GM12864 (cell line): ENCODE measurements around the gene ZACN.

Experiments
- DNase-seq: peaks from one replicate; pipeline ENCODE4 v3.0.0-alpha.2; 2011; ENCODE audit warnings: low read depth
- H3K4me3 ChIP-seq: 2 replicates; pipeline ENCODE4 v1.5.1; 2011; ENCODE audit warnings: mild to moderate bottlenecking, low read depth, low read length, control low read depth
- TF ChIP-seq, protein P1 (sequence below): IDR thresholded peaks from 2 replicates; pipeline ENCODE4 v1.5.1; 2011; ENCODE audit warnings: low read depth, mild to moderate bottlenecking, moderate library complexity, low read length, control low read depth, inconsistent platforms; ENCODE audit errors: missing control alignments

Gene ZACN

GRCh38 chr17:76049239-76049638, 29.7 kb upstream of the ZACN start:
- TF ChIP-seq, protein P1, sequence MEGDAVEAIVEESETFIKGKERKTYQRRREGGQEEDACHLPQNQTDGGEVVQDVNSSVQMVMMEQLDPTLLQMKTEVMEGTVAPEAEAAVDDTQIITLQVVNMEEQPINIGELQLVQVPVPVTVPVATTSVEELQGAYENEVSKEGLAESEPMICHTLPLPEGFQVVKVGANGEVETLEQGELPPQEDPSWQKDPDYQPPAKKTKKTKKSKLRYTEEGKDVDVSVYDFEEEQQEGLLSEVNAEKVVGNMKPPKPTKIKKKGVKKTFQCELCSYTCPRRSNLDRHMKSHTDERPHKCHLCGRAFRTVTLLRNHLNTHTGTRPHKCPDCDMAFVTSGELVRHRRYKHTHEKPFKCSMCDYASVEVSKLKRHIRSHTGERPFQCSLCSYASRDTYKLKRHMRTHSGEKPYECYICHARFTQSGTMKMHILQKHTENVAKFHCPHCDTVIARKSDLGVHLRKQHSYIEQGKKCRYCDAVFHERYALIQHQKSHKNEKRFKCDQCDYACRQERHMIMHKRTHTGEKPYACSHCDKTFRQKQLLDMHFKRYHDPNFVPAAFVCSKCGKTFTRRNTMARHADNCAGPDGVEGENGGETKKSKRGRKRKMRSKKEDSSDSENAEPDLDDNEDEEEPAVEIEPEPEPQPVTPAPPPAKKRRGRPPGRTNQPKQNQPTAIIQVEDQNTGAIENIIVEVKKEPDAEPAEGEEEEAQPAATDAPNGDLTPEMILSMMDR: no peak
- no peak for DNase-seq

DNA sequence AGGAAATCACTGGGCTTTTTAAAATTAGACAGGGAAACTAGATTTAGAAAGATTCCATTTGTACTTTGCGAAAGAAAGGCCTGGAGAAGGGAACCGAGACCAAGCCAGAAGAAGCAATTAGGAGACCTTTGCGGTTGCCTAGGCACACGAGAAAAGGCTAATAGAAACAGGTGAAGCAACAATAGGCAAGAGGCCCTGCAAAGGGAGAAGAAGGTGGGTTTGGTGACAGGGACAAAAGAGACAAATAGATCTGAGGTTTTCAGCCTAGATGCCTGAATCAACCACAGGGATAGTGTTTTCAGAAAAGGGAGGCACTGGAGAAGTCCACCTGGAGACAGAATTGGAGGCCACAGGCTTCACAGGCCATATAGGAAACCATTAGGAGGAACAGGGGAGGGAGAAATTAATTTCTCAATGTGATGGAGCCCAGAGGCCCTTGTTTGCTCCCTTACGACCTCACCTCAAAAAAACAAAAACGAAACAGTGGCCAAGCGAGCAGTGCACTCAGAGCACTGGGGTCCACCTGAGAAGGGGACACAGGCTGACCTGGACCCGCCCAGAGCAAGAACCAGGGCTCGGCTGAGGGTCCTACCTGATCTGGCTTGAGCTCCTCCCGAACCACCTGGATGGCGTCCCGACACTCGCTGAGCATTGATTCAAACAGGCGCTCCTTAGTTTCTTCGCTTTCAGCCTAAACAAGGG, 29.0 kb upstream of the ZACN start:
- TF ChIP-seq, protein P1: no peak
- no peak overlapping the region for H3K4me3 ChIP-seq
- no peak for DNase-seq

More at GRCh38 chr17:76049239-76049638, 29.7 kb upstream of the ZACN start:
- H3K4me3 ChIP-seq: no peak overlapping the region

DNA sequence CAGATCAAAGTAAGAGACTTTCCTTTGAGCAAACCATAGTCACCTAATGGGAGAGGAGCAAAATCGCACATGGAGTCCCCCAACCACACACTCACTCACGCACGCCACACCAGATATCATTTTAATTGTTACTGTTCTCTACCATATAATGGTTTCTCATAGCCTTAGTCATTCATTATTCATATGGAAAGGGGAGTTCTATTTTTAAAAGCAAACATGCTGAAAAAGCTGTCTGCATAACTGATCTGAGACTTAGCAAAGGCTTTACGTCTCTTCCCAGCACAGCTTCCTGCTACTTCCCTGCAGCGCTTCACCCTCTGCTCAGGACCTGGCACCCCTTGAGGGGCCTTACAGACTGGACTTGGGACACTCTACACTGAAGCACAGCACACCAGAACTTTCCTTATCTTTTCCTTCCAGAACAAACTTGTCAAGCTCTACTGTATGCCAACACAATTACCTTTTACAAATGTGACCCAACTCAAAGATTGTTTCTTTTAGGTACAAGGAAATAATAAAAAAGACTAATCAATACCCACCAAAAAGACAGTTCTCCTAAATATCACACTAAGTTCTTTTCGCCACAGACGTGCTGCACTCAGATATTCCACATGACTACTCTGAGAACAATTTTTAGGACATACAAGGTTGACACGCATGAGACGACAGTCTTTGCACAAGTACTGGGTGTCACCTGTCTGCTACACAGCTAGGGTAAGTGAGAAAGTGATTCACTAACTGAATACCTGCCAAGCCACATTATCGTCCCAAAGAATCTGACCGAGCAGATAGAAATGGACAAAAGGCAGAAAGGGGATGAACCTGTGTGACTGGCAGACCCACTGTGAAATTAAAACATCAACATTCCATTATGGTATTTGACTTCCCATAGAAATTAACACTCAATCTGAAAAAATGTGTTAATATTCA, 28.2 kb upstream of the ZACN start:
- no peak for DNase-seq
- no peak overlapping the region for H3K4me3 ChIP-seq
- TF ChIP-seq, protein P1: no peak

GRCh38 chr17:76051561-76051960, 27.4 kb upstream of the ZACN start:
- TF ChIP-seq, protein P1: no peak
- DNase-seq: no peak
- no peak overlapping the region for H3K4me3 ChIP-seq

DNA sequence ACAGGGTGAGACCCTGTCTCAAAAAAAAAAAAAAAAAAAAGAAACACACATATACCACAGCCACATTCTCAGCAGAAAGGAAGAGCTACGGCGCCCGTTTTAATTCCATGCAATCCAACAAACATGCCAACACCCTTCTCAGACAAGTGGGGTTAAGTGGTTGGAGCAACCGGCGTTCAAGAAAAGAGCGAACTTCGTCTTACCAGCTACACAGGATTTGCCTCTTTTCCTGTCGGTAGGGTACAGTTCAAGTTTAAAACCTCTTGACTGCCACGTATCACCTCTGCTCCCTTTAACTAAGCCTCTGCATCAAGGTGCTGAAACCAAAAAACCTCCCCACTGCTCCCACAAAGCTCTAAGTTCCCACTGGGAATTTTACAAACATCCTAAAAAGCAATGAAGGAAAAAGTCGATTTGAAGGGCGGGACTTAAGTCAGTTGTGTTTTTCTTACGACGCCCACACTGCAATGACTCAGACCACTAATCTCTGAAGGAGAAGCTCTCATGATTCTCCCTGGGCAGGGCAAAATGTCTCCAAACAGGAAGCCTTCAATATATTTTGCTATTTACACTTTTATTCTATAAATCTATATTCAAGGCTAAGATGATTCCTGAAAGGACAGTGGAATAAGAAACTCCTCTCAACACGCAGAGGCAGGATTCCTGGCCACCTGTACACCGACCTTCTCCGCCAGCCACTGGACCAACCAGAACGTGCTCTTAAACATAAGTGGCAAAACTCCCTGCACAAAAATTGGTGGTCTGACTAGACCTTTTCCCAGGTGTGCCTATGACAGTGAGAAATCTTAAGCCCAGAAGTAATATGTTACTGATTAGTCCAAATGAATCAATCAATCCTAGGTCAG, 25.5 kb upstream of the ZACN start:
- no peak overlapping the region for H3K4me3 ChIP-seq
- TF ChIP-seq, protein P1: no peak
- no peak for DNase-seq

GRCh38 chr17:76054112-76054476, 24.9 kb upstream of the ZACN start:
- TF ChIP-seq, protein P1: no peak
- no peak overlapping the region for H3K4me3 ChIP-seq
- no peak for DNase-seq
